ENCODE measurements around the gene KCNB1.

Gene KCNB1

GRCh38 chr20:49482621-49483017 lies at the start of gene KCNB1:
Gene KCNB1 (minus strand): TSS chr20:49482668. CDS start chr20:49482480, 188 bp downstream.
- Mint-ChIP-seq H3K27me3 (peaks cover 82% of the 10 kb centered on the region), H3K4me3 (no peak within 1 kb of the TSS), H3K4me1 (peaks cover 11% of the 10 kb centered on the region)

GRCh38 chr20:49529470-49529869 lies 47.0 kb upstream of the KCNB1 start:
- no peak overlapping the region for H3K27ac Mint-ChIP-seq
- no peak for DNase-seq
- H3K27me3 Mint-ChIP-seq, result peaks cover 44% of the 10 kb centered on the region
- H3K4me3 Mint-ChIP-seq, result no peak overlapping the region
- CTCF ChIA-PET, result interaction anchor here (0.6 kb wide), 1 partner anchor 324 kb away, joined by 3 read pairs; no protein-coding TSS in a partner anchor
- no peaks in the 10 kb centered on the region for H3K9me3 Mint-ChIP-seq
- H3K36me3 Mint-ChIP-seq, result no peaks in the 10 kb centered on the region
- peaks cover 6% of the 10 kb centered on the region for H3K4me1 Mint-ChIP-seq

More at GRCh38 chr20:49482621-49483017, at the start of gene KCNB1:
- H3K36me3 Mint-ChIP-seq, result no peaks in the 10 kb centered on the region
- peak; percentile 74 for DNase-seq
- CTCF ChIA-PET, result no interaction called here
- no peaks in the 10 kb centered on the region for H3K9me3 Mint-ChIP-seq
- no peak within 1 kb of the TSS for H3K27ac Mint-ChIP-seq

GRCh38 chr20:49526568-49526967 lies 44.1 kb upstream of the KCNB1 start:
- no peak overlapping the region for H3K27ac Mint-ChIP-seq
- H3K36me3 Mint-ChIP-seq, result no peaks in the 10 kb centered on the region
- CTCF ChIA-PET, result interaction anchor here (1.0 kb wide), 1 partner anchor 8 kb away, joined by 3 read pairs; no protein-coding TSS in a partner anchor
- no peak for DNase-seq
- no peaks in the 10 kb centered on the region for H3K9me3 Mint-ChIP-seq
- H3K4me3 Mint-ChIP-seq, result no peak overlapping the region
- H3K27me3 Mint-ChIP-seq, result peaks cover 39% of the 10 kb centered on the region
- H3K4me1 Mint-ChIP-seq, result no peaks in the 10 kb centered on the region

- CTCF ChIA-PET, result interaction anchor here (1.0 kb wide), 1 partner anchor 9 kb away, joined by 3 read pairs; no protein-coding TSS in a partner anchor
- H3K36me3 Mint-ChIP-seq, result no peaks in the 10 kb centered on the region
- no peak overlapping the region for H3K4me3 Mint-ChIP-seq
- H3K27me3 Mint-ChIP-seq, result peaks cover 38% of the 10 kb centered on the region
- no peaks in the 10 kb centered on the region for H3K4me1 Mint-ChIP-seq
- DNase-seq, result no peak
- H3K27ac Mint-ChIP-seq, result no peak overlapping the region
- H3K9me3 Mint-ChIP-seq, result no peaks in the 10 kb centered on the region
Measured at GRCh38 chr20:49526056-49526455, 43.6 kb upstream of the KCNB1 start.

- H3K27me3 Mint-ChIP-seq, result peaks cover 34% of the 10 kb centered on the region
- CTCF ChIA-PET, result no interaction called here
Measured at GRCh38 chr20:49523767-49524360, 41.4 kb upstream of the KCNB1 start.

GRCh38 chr20:49521356-49521755 lies 38.9 kb upstream of the KCNB1 start:
- DNase-seq, result no peak
- Mint-ChIP-seq H3K36me3 (no peaks in the 10 kb centered on the region), H3K9me3 (no peaks in the 10 kb centered on the region), H3K27me3 (peaks cover 48% of the 10 kb centered on the region), H3K4me3 (no peak overlapping the region), H3K27ac (no peak overlapping the region), H3K4me1 (no peaks in the 10 kb centered on the region)
- CTCF ChIA-PET, result interaction anchor here (1.0 kb wide), 1 partner anchor 14 kb away, joined by 4 read pairs; no protein-coding TSS in a partner anchor

More at GRCh38 chr20:49523767-49524360, 41.4 kb upstream of the KCNB1 start:
- Mint-ChIP-seq H3K9me3 (no peaks in the 10 kb centered on the region), H3K27ac (no peak overlapping the region), H3K4me3 (no peak overlapping the region), H3K36me3 (no peaks in the 10 kb centered on the region), H3K4me1 (no peaks in the 10 kb centered on the region)
- no peak for DNase-seq

GRCh38 chr20:49519777-49520359 lies 37.4 kb upstream of the KCNB1 start:
- Mint-ChIP-seq H3K9me3 (no peaks in the 10 kb centered on the region), H3K27ac (no peak overlapping the region), H3K36me3 (no peaks in the 10 kb centered on the region), H3K27me3 (peaks cover 48% of the 10 kb centered on the region), H3K4me3 (no peak overlapping the region), H3K4me1 (no peaks in the 10 kb centered on the region)
- no peak for DNase-seq
- CTCF ChIA-PET, result no interaction called here

- Mint-ChIP-seq H3K9me3 (no peaks in the 10 kb centered on the region), H3K36me3 (no peaks in the 10 kb centered on the region), H3K27me3 (peaks cover 48% of the 10 kb centered on the region)
Measured at GRCh38 chr20:49519212-49519712, 36.8 kb upstream of the KCNB1 start.

GRCh38 chr20:49518576-49518975 lies 36.1 kb upstream of the KCNB1 start:
- no peak overlapping the region for H3K4me3 Mint-ChIP-seq
- CTCF ChIA-PET, result interaction anchor here (0.7 kb wide), 1 partner anchor 91 kb away, joined by 3 read pairs; no protein-coding TSS in a partner anchor
- no peaks in the 10 kb centered on the region for H3K9me3 Mint-ChIP-seq
- no peaks in the 10 kb centered on the region for H3K4me1 Mint-ChIP-seq
- H3K27me3 Mint-ChIP-seq, result peaks cover 48% of the 10 kb centered on the region
- H3K36me3 Mint-ChIP-seq, result no peaks in the 10 kb centered on the region
- DNase-seq, result no peak
- no peak overlapping the region for H3K27ac Mint-ChIP-seq

More at GRCh38 chr20:49519212-49519712, 36.8 kb upstream of the KCNB1 start:
- DNase-seq, result no peak
- Mint-ChIP-seq H3K27ac (no peak overlapping the region), H3K4me3 (no peak overlapping the region), H3K4me1 (no peaks in the 10 kb centered on the region)
- CTCF ChIA-PET, result no interaction called here

GRCh38 chr20:49517805-49518100 lies 35.3 kb upstream of the KCNB1 start:
- H3K4me1 Mint-ChIP-seq, result no peaks in the 10 kb centered on the region
- no peak overlapping the region for H3K4me3 Mint-ChIP-seq
- no peak for DNase-seq
- H3K36me3 Mint-ChIP-seq, result no peaks in the 10 kb centered on the region
- CTCF ChIA-PET, result no interaction called here
- no peaks in the 10 kb centered on the region for H3K9me3 Mint-ChIP-seq
- H3K27me3 Mint-ChIP-seq, result peaks cover 43% of the 10 kb centered on the region
- no peak overlapping the region for H3K27ac Mint-ChIP-seq

GRCh38 chr20:49516916-49517804 lies 34.7 kb upstream of the KCNB1 start:
- H3K9me3 Mint-ChIP-seq, result no peaks in the 10 kb centered on the region
- peaks cover 40% of the 10 kb centered on the region for H3K27me3 Mint-ChIP-seq
- H3K36me3 Mint-ChIP-seq, result no peaks in the 10 kb centered on the region
- no peak overlapping the region for H3K4me3 Mint-ChIP-seq
- no peaks in the 10 kb centered on the region for H3K4me1 Mint-ChIP-seq
- CTCF ChIA-PET, result no interaction called here
- H3K27ac Mint-ChIP-seq, result no peak overlapping the region
- no peak for DNase-seq

- Mint-ChIP-seq H3K9me3 (no peaks in the 10 kb centered on the region), H3K36me3 (no peaks in the 10 kb centered on the region), H3K4me1 (no peaks in the 10 kb centered on the region), H3K27me3 (peaks cover 35% of the 10 kb centered on the region), H3K27ac (no peak overlapping the region), H3K4me3 (no peak overlapping the region)
- DNase-seq, result no peak
- CTCF ChIA-PET, result no interaction called here
Measured at GRCh38 chr20:49515586-49515985, 33.1 kb upstream of the KCNB1 start.

- CTCF ChIA-PET, result no interaction called here
- Mint-ChIP-seq H3K27ac (no peak overlapping the region), H3K36me3 (no peaks in the 10 kb centered on the region), H3K4me3 (no peak overlapping the region), H3K27me3 (peaks cover 38% of the 10 kb centered on the region), H3K4me1 (no peaks in the 10 kb centered on the region), H3K9me3 (no peaks in the 10 kb centered on the region)
- no peak for DNase-seq
Measured at GRCh38 chr20:49513517-49513916, 31.0 kb upstream of the KCNB1 start.

- H3K27ac Mint-ChIP-seq, result no peak overlapping the region
- H3K9me3 Mint-ChIP-seq, result no peaks in the 10 kb centered on the region
- DNase-seq, result no peak
- H3K36me3 Mint-ChIP-seq, result no peaks in the 10 kb centered on the region
- no peaks in the 10 kb centered on the region for H3K4me1 Mint-ChIP-seq
- no peak overlapping the region for H3K4me3 Mint-ChIP-seq
- H3K27me3 Mint-ChIP-seq, result peaks cover 43% of the 10 kb centered on the region
- CTCF ChIA-PET, result no interaction called here
Measured at GRCh38 chr20:49513009-49513408, 30.5 kb upstream of the KCNB1 start.

Measured in activated naive CD4-positive, alpha-beta T cell treated with anti-CD3 and anti-CD28 coated beads, Interleukin-2, amount 10 ng/mL, durations not matched to agents 7 days and 5 days (primary cell).